Pancreas (tissue), 10 donors: ENCODE measurements around the gene LGALS3BP. TPM values are rescaled to one million over a fixed set of nuclear protein-coding genes. Genes with fewer than 3 reads are reported as not detected.

Source experiments
- ATAC-seq, 4 donors: fragments of 200-7000 bp; cut with Tn5 transposase; one replicate each; pipeline versions ENCODE4 v1.8.0 to v1.9.1; 2020; ENCODE audit warnings: mild to moderate bottlenecking in 4 of 4, moderate library complexity in 4 of 4
- DNase-seq, 6 donors: peaks; one replicate each; pipeline ENCODE4 v3.0.0-alpha.2; 2020
- FAIRE-seq: peaks from 2 replicates; lab custom pipeline; 2012; peaks lifted over from hg19 to GRCh38; lab: Jason Lieb, UNC
- H3K27ac ChIP-seq, 4 donors: fragments of 200-600 bp; sonication (generic); 1 replicate in 3 of 4; 2 replicates in 1 of 4; pipeline versions ENCODE4 v1.5.0 to v1.8.0; 2020
- H3K27me3 ChIP-seq, 4 donors: fragments of 200-600 bp; one replicate each; pipeline ENCODE4 v1.8.0; 2021
- H3K36me3 ChIP-seq, 3 donors: fragments of 200-600 bp; sonication (generic) in 1 of 3; one replicate each; pipeline versions ENCODE4 v1.5.0 to v1.8.0; 2020 to 2021
- H3K4me1 ChIP-seq, 3 donors: fragments of 200-600 bp; one replicate each; pipeline ENCODE4 v1.8.0; 2021
- H3K4me3 ChIP-seq, 4 donors: fragments of 200-600 bp; sonication (generic) in 2 of 4; one replicate each; pipeline versions ENCODE4 v1.5.0 to v1.8.0; 2020 to 2021
- H3K9me3 ChIP-seq, 4 donors: fragments of 200-600 bp; one replicate each; pipeline ENCODE4 v1.8.0; 2021
- CTCF ChIP-seq, 4 donors: fragments of 200-600 bp; sonication (generic) in 3 of 4; IDR thresholded peaks; one replicate each; pipeline versions ENCODE4 v1.5.0 to v1.8.0; 2021; ENCODE audit warnings: antibody characterized with exemption in 4 of 4
- WGBS, 2 donors: extraction: QIAGEN DNeasy Blood & Tissue Kit; methylation state at CpG; one replicate each; pipeline ENCODE4 v1.1.7; 2013; 5-methylcytosine and 5-hydroxymethylcytosine counted together
- intact Hi-C, 3 donors: fragments of 100-400 bp; cut with DNase I; formaldehyde crosslinking; loops; one replicate each; pipeline versions ENCODE4 v1.11.1 to v1.14.2; 2022
- polyA plus RNA-seq, 2 donors: library from polyadenylated mRNA; stranded (reverse); fragments of 200-250 nt; gene quantifications; one replicate each; pipeline ENCODE4 v1.2.3, GENCODE V29; 2013
- total RNA-seq, 6 donors: library from RNA; stranded (reverse); fragmentation: NEBNext Ultra II Directional in 4 of 6; extraction: Animal tissue kit (Norgen Biotek cat#: 25700) in 4 of 6; gene quantifications; one replicate each; pipeline versions ENCODE4 v1.2.1 to v1.2.4, GENCODE V29; 2021 to 2023
- donor health status: healthy with polysubstance abuse.
- donor health status: DM: no; HTN: no; CAD: no; lungs with moderate emphysema.
- donor health status: DM: no; HTN: no; CAD: no.
- donor health status: control.
- donor health status: control.
- donor health status: Bipolar disorder and iron deficiency.
- donor health status: DM: yes; HTN: yes; CAD: no.
- donor health status: DM: no; HTN: no; CAD: no.
- donor health status: DM: no; HTN: no; CAD: no.
- donor health status: DM: yes; HTN: yes; CAD: no.

The LGALS3BP gene
- total and polyA plus RNA-seq, 8 donors = 35.3 to 169 (median 77.2) TPM

- peak; percentile 89 to 97 (median 94) for DNase-seq
- intact Hi-C loops = loop anchor here in 2 of 3 donors (10.0 kb wide), 1 partner anchor 49 kb away; no protein-coding TSS in a partner anchor
- peak overlapping the region; percentile 52 to 91 (median 74) for H3K27ac ChIP-seq
- WGBS, 2 donors = 1 to 2% methylated on average over 27 to 28 of the region's 28 CpGs
- no peak for TF ChIP-seq CTCF (IDR thresholded peaks at IDR 0.05)
- H3K4me3 ChIP-seq = peak overlapping the region; percentile 57 to 74 (median 73)
- no peak for FAIRE-seq
- no peaks in the 10 kb centered on the region for H3K27me3 ChIP-seq
- H3K9me3 ChIP-seq = no peaks in the 10 kb centered on the region
- ATAC-seq = peak; percentile 82 to 87 (median 86)
- peaks cover 23 to 40% (median 25%) of the 10 kb centered on the region in 3 donors for H3K4me1 ChIP-seq
- H3K36me3 ChIP-seq = no peaks in the 10 kb centered on the region
These were observed 55.9 kb downstream of the LGALS3BP start for GRCh38 chr17:78923660-78924453.

- DNase-seq = no peak
- 52 to 61% methylated on average over 11 to 13 of the region's 13 CpGs for WGBS, 2 donors
- Histone ChIP-seq H3K4me3 (peak overlapping the region in 2 of 4 donors; percentile 73), H3K9me3 (no peaks in the 10 kb centered on the region), H3K36me3 (no peaks in the 10 kb centered on the region), H3K27ac (peak overlapping the region; percentile 52 to 91 (median 74)), H3K27me3 (no peaks in the 10 kb centered on the region), H3K4me1 (peaks cover 23 to 40% (median 25%) of the 10 kb centered on the region in 3 donors)
- FAIRE-seq = no peak
- no peak for TF ChIP-seq CTCF (IDR thresholded peaks at IDR 0.05)
- intact Hi-C loops = loop anchor here in 2 of 3 donors (10.0 kb wide), 1 partner anchor 48 kb away; no protein-coding TSS in a partner anchor
- peak; percentile 0 to 5 (median 1) for ATAC-seq
These were observed 56.8 kb downstream of the LGALS3BP start for GRCh38 chr17:78922816-78923498.

GRCh38 chr17:78921437-78921971 is 58.2 kb downstream of the LGALS3BP start:
- Histone ChIP-seq H3K36me3 (no peaks in the 10 kb centered on the region), H3K27me3 (no peaks in the 10 kb centered on the region), H3K4me3 (no peak overlapping the region), H3K9me3 (no peaks in the 10 kb centered on the region), H3K4me1 (peaks cover 23 to 41% (median 25%) of the 10 kb centered on the region in 3 donors), H3K27ac (peak overlapping the region; percentile 3 to 91 (median 64))
- intact Hi-C loops = loop anchor here in 2 of 3 donors (10.0 kb wide), 1 partner anchor 47 kb away; no protein-coding TSS in a partner anchor
- ATAC-seq (peak in 2 of 4 donors; percentile 3), DNase-seq (no peak), FAIRE-seq (no peak)
- WGBS, 2 donors = 38 to 42% methylated on average over 8 of the region's 8 CpGs
- no peak for TF ChIP-seq CTCF (IDR thresholded peaks at IDR 0.05)

Other genes with a start within 250 kb of the LGALS3BP start
- gene CYTH1, start 197.7 kb downstream of the LGALS3BP start, total RNA-seq = 10 to 100 TPM; 18.3 to 34.4 (median 21.3) TPM
- gene CYTH1, start 197.7 kb downstream of the LGALS3BP start, polyA plus RNA-seq = 10 to 100 TPM; 25.0 to 28.9 TPM
- 10 to 100 TPM; 31.2 to 58.3 (median 35.8) TPM for gene USP36, start 139.1 kb downstream of the LGALS3BP start, total RNA-seq
- 10 to 100 TPM; 33.1 to 41.8 TPM for gene USP36, start 139.1 kb downstream of the LGALS3BP start, polyA plus RNA-seq
- 1 to 10 TPM in 5 of 6 donors, under 1 TPM in 1; 0.87 to 5.1 (median 2.7) TPM for gene CEP295NL, start 76.7 kb downstream of the LGALS3BP start, total RNA-seq
- gene CEP295NL, start 76.7 kb downstream of the LGALS3BP start, polyA plus RNA-seq = 1 to 10 TPM in 1 of 2 donors, under 1 TPM in 1; 0.21 to 4.1 TPM
- gene TIMP2, start 54.5 kb downstream of the LGALS3BP start, total RNA-seq = 100 to 1,000 TPM in 1 of 6 donors, 10 to 100 TPM in 5; 39.9 to 128 (median 57.6) TPM
- gene TIMP2, start 54.5 kb downstream of the LGALS3BP start, polyA plus RNA-seq = 10 to 100 TPM; 22.2 to 42.7 TPM
- gene CANT1, start 29.8 kb upstream of the LGALS3BP start, total RNA-seq = 10 to 100 TPM; 20.7 to 45.0 (median 29.3) TPM
- gene CANT1, start 29.8 kb upstream of the LGALS3BP start, polyA plus RNA-seq = 10 to 100 TPM in 1 of 2 donors, 1 to 10 TPM in 1; 7.4 to 10.7 TPM
- gene C1QTNF1, start 44.2 kb upstream of the LGALS3BP start, total RNA-seq = 10 to 100 TPM in 2 of 6 donors, 1 to 10 TPM in 4; 5.3 to 17.9 (median 6.7) TPM
- 10 to 100 TPM in 1 of 2 donors, 1 to 10 TPM in 1; 9.4 to 31.2 TPM for gene C1QTNF1, start 44.2 kb upstream of the LGALS3BP start, polyA plus RNA-seq
- gene ENGASE, start 94.9 kb upstream of the LGALS3BP start, total RNA-seq = 10 to 100 TPM; 13.9 to 42.1 (median 20.2) TPM
- 10 to 100 TPM; 34.3 to 86.5 TPM for gene ENGASE, start 94.9 kb upstream of the LGALS3BP start, polyA plus RNA-seq